Kidney tubule cell (primary cell): ENCODE measurements around the gene DBN1.
"Not testable (repeated sequence)": the region's sequence is repeated elsewhere in the genome, so short reads cannot be mapped to it uniquely, and the experiment has no call there.

Experiments
- DNase-seq: peaks from one replicate; pipeline ENCODE4 v3.0.0-alpha.2; 2018; ENCODE audit warnings: low spot score

Gene DBN1

DNA sequence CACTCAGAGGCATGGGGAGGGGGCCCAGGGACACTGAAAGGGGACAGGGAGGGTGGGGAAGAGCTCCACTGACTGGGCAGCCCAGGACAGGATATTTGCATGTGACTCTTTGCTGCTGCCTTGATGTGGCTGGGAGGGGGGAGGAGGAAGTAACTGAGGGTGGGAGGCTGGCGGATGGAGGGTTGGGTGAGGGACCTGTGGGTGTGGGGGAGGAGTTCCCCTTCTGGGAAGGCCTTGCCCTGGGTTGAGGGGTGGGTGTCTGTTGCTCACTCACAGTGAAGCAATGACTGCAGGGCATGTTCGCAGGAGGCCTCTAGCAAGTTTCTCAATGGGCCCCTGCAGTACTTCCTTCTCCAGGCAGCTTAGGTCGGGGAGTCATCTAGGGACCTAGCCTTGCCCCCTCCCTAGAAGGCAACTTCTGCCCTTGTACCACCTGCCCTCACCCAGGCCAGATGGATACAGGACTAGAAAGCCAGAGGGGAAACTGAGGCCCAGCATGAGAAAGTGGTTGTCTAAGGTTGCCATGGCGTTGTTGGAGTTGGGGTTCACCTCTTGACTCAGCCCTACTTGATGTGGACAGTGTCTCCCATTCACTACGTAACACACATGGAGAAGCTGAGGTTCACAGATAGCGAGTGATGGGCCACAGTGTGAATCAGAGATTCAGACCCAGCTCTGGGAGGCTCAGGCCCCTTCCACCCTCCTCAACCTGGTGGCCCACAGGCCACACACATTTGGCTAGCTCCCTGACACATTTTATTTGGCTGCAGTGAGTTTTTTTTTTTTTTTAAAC lies 44.0 kb downstream of the DBN1 start:
- no peak for DNase-seq

DNA sequence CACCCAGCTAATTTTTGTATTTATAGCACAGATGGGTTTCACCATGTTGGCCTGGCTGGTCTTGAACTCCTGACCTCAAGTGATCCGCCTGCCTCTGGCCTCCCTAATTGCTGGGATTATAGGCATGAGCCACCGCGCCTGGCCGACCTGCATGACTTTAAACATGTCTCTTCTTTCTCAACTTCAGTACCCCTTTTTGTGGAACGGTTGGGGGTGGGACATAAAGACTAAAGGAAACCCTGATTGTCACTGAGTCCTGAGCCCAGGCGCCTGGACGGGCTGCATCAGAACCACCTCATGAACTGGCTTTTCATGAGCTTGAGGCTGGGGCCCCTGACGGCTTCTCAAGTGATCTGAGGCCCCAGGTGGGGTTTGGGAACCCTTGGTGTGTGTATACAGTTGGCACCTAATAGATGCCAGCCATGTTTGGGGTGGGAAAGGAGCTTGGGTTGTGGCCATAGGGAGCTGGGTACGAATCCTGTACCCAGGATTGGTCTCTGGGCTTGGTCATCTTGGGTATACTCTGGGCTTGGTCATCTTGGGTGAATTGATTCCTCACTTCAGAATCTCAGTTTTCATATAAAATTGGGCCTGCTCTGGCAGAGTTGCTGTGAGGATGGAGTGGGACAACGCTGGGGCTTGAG lies 44.7 kb downstream of the DBN1 start:
- no peak for DNase-seq

- DNase-seq, result no peak
These were observed 45.4 kb downstream of the DBN1 start for GRCh38 chr5:177427919-177428573.

GRCh38 chr5:177427211-177427822 lies 46.1 kb downstream of the DBN1 start:
- DNase-seq, result peak; percentile 15

DNA sequence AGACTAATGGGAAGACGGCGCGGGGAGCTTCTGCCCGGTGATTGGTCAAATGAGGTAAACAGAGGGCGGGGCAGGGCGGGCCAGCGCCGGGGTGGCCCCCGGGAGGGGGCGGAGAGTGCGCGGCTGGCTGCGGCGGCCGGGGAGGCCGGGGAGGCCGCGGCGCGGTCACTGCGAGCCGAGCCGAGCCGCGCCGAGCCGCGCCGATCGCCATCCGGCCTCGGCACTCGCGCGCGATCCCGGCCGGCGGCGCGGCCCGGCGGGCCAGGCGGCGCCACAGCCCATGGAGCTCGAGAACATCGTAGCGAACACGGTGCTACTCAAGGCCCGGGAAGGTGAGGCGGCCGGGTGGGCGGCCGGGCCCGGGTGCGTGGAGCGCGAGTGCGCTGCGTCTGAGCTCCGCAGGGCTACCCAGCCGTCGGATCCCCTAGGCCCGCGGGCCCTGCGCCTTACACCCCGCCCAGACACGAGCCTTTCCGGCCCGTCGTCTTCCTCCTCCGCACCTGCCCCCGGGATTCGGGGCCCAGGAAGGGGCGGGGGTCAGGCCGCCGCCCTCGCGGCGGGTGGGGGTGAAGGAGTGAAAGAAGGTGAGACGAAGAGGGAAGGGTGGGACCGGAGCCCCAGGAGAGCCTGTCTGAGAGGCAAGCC lies 46.7 kb downstream of the DBN1 start, which contains the start of gene GRK6:
Gene GRK6 (plus strand): TSS at position 111 of the 645 bp plus-strand sequence. CDS start 170 bp downstream, at position 281.
- DNase-seq, result peak; percentile 57

GRCh38 chr5:177425801-177426565 lies 47.5 kb downstream of the DBN1 start:
- DNase-seq, result peak; percentile 100

- no peak for DNase-seq
These were observed 48.1 kb downstream of the DBN1 start for GRCh38 chr5:177425196-177425800.

DNA sequence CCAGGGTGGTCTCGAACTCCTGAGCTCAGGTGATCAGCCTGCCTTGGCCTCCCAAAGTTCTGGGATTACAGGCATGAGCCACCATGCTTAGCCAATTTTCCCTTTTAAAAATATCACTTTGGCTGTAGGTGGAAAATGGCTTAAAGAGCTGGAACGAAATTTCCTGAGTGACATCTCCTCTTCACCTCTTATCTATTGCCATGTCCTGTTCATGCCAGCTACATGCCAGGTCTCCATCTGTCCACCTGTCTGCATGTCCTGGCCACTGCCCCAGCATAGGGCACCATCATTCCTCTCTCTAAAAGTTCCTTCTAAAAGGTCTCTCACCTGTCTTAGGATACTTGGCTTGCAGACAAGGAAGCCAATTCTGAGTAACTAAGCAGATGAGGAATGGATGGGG lies 49.8 kb downstream of the DBN1 start:
- DNase-seq, result no peak

DNA sequence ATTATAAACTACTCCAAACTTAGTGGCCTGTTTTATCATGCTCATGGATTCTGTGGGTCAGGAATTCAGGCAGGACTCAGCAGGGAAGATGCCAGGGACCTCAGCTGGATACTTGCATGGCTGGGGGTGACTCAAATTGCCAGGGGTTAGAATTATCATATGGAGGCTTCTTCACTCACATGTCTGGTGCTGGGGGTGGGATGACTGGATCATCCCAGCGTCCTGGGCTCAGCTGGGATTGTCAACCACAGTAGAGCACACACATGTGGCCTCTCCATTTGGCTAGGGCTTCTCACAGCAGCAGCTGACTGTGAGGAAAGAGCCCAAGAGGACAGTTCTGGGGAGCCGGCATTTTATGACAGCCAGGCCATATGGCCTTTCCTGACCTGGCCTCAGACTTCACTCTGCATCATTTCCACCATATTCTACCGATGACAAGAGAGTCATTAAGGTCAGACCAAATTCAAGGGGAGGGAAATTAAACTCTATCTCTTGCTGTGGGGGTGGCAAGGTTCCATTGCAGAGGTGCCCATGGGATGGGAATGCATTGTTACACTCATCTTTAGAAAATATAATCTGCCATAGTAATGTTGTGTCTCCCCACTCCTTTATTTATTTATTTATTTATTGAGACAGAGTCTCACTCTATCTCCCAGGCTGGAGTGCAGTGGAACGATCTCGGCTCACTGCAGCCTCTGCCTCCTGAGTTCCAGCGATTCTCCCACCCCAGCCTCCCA lies 52.2 kb downstream of the DBN1 start:
- no peak for DNase-seq

- DNase-seq, result not testable (repeated sequence)
These were observed 53.0 kb downstream of the DBN1 start for GRCh38 chr5:177420472-177420871.

- peak; percentile 8 for DNase-seq
These were observed 54.4 kb downstream of the DBN1 start for GRCh38 chr5:177419046-177419445.

DNA sequence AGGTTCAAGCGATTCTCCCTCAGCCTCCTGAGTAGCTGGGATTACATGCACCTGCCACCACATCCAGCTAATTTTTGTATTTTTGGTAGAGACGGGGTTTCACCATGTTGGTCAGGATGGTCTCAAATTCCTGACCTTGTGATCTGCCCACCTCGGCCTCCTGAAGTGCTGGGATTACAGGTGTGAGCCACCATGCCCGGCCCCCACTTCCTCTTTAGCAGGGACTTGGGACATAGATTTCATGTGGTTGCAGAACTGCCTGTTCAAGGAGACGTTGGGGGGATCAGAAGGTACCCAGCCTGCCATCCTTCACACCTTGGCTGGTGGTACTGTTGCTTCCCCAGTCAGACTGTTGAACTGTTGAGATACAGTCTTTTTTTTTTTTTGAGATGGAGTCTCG lies 56.4 kb downstream of the DBN1 start:
- not testable (repeated sequence) for DNase-seq

GRCh38 chr5:177414481-177414880 lies 59.0 kb downstream of the DBN1 start:
- DNase-seq, result no peak

GRCh38 chr5:177412603-177413233 lies 60.7 kb downstream of the DBN1 start:
- DNase-seq, result no peak

- DNase-seq, result no peak
These were observed 62.9 kb downstream of the DBN1 start for GRCh38 chr5:177410575-177410974.

DNA sequence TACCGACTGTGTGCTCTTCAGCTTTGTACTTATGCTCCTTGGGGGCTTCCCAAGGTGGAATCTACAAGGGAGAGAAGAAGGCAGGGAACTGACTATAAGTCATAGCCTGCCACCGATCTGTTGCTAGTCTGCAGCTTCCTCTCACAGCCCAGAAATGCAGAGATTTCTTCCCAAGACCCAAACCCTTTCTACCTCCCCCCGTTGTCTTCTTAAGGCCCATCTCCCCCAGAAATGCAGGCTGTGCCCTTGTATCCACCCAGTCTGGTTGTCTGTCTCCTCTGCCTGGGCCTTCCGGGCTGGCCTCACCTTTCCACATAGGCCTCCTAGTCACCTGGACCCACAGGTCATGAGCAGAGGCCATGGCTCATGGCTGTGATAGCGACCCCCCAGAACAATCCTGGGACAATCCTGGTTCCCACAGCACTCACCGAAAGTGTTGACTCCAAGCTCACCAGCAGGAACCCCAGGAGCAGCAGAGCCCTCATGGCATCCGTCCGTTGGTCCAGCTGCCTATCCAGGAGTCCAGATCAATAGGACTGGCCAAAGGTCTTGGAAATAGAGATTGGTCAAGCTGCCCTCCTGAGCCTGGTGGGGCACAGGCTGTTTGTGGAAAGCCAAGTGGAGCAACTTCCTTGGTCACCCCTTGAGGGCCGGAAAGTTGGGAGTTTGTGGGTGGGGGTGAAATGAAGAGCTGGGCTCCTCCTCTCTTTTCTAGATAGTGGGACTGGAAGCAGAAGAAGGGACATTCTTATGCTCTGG lies 64.2 kb downstream of the DBN1 start, which contains the start of gene F12:
Gene F12 (minus strand): TSS at position 522 of the 759 bp plus-strand sequence. CDS start 37 bp downstream, at position 485.
- no peak for DNase-seq
